Upper lobe of left lung (tissue), 6 donors: ENCODE data around the gene DENND1A. TPM values are rescaled to one million over a fixed set of nuclear protein-coding genes. Genes with fewer than 3 reads are reported as not detected.

Experiments used
- ATAC-seq, 2 donors: fragments of 200-7000 bp; cut with Tn5 transposase; one replicate each; pipeline ENCODE4 v1.9.1; 2022; ENCODE audit warnings: mild to moderate bottlenecking in 2 of 2, moderate library complexity in 2 of 2; ENCODE audit not compliant: low FRiP score in 2 of 2
- DNase-seq, 2 donors: peaks; one replicate each; pipeline ENCODE4 v3.0.0-alpha.2; 2019 to 2020
- H3K27ac ChIP-seq, 4 donors: fragments of 200-600 bp; sonication (generic); one replicate each; pipeline ENCODE4 v1.5.1; 2016 to 2019
- H3K27me3 ChIP-seq, 4 donors: fragments of 200-600 bp; sonication (generic); one replicate each; pipeline ENCODE4 v1.5.1; 2017 to 2019
- H3K36me3 ChIP-seq, 4 donors: fragments of 200-600 bp; sonication (generic); one replicate each; pipeline ENCODE4 v1.5.1; 2016 to 2019
- H3K4me1 ChIP-seq, 4 donors: fragments of 200-600 bp; sonication (generic); one replicate each; pipeline ENCODE4 v1.5.1; 2018 to 2019
- H3K4me3 ChIP-seq, 4 donors: fragments of 200-600 bp; sonication (generic); one replicate each; pipeline ENCODE4 v1.5.1; 2017 to 2019; ENCODE audit warnings: mild to moderate bottlenecking in 2 of 4, moderate library complexity in 1 of 4
- H3K9me3 ChIP-seq, 4 donors: fragments of 200-600 bp; sonication (generic); one replicate each; pipeline ENCODE4 v1.5.1; 2018 to 2019
- EP300 ChIP-seq, 4 donors: sonication (generic); formaldehyde crosslinking; IDR thresholded peaks; one replicate each; pipeline ENCODE4 v1.5.1; 2017; ENCODE audit warnings: antibody characterized with exemption in 4 of 4, control low read depth in 2 of 4
- POLR2A ChIP-seq, 4 donors: fragments of 450-650 bp; IDR thresholded peaks; one replicate each; pipeline ENCODE4 v1.5.1; 2016 to 2017; ENCODE audit warnings: antibody characterized with exemption in 4 of 4, mild to moderate bottlenecking in 2 of 4
- POLR2AphosphoS5 ChIP-seq, 2 donors: sonication (generic); formaldehyde crosslinking; IDR thresholded peaks; one replicate each; pipeline ENCODE4 v1.5.1; 2017; ENCODE audit warnings: antibody characterized with exemption in 2 of 2
- WGBS, 2 donors: methylation state at CpG; one replicate each; pipeline ENCODE4 v1.1.5; 2017 to 2018; 5-methylcytosine and 5-hydroxymethylcytosine counted together
- total RNA-seq, 6 donors: library from RNA; depleted of rRNA in 4 of 6; stranded (reverse); fragments of >200 nt in 4 of 6; gene quantifications; one replicate each; pipeline versions ENCODE4 v1.1.0 to v1.2.1, GENCODE V29; 2016 to 2021
- TF ChIP-seq, protein P1 (sequence below), 6 experiments: fragments of 450-650 bp in 4 of 6; fragments of 200-600 bp in 2 of 6; sonication (generic) in 2 of 6; IDR thresholded peaks; one replicate each; pipeline ENCODE4 v1.5.1; 2016 to 2019; ENCODE audit warnings: antibody characterized with exemption in 6 of 6
- donor health status: DM: no; HTN: no; CAD: no; lungs with moderate emphysema.
- donor health status: DM: no; HTN: yes; CAD: no; lungs with severe emphysema.

The DENND1A gene
- total RNA-seq, 6 donors from 2014 or later, result 9.8 to 46.1 (median 16.0) TPM

GRCh38 chr9:123445981-123446610 is 483.8 kb downstream of the DENND1A start:
- DNase-seq, result no peak
- 92 to 97% methylated on average over 10 of the region's 10 CpGs for WGBS, 2 donors

GRCh38 chr9:123445116-123445515 is 484.8 kb downstream of the DENND1A start:
- H3K27me3 ChIP-seq, result no peaks in the 10 kb centered on the region
- no peak for TF ChIP-seq EP300 (IDR thresholded peaks at IDR 0.05)
- TF ChIP-seq POLR2AphosphoS5 (IDR thresholded peaks at IDR 0.05), result no peak
- TF ChIP-seq POLR2A (IDR thresholded peaks at IDR 0.05), result no peak
- TF ChIP-seq, protein P1, sequence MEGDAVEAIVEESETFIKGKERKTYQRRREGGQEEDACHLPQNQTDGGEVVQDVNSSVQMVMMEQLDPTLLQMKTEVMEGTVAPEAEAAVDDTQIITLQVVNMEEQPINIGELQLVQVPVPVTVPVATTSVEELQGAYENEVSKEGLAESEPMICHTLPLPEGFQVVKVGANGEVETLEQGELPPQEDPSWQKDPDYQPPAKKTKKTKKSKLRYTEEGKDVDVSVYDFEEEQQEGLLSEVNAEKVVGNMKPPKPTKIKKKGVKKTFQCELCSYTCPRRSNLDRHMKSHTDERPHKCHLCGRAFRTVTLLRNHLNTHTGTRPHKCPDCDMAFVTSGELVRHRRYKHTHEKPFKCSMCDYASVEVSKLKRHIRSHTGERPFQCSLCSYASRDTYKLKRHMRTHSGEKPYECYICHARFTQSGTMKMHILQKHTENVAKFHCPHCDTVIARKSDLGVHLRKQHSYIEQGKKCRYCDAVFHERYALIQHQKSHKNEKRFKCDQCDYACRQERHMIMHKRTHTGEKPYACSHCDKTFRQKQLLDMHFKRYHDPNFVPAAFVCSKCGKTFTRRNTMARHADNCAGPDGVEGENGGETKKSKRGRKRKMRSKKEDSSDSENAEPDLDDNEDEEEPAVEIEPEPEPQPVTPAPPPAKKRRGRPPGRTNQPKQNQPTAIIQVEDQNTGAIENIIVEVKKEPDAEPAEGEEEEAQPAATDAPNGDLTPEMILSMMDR (IDR thresholded peaks at IDR 0.05), result no peak
- no peak overlapping the region for H3K27ac ChIP-seq
- H3K4me3 ChIP-seq, result no peak overlapping the region
- H3K4me1 ChIP-seq, result no peaks in the 10 kb centered on the region
- DNase-seq (no peak), ATAC-seq (no peak)
- WGBS, 2 donors, result 94 to 100% methylated on average over 7 of the region's 7 CpGs
- H3K9me3 ChIP-seq, result no peaks in the 10 kb centered on the region
- peaks cover 0 to 7% (median 1%) of the 10 kb centered on the region in 4 donors for H3K36me3 ChIP-seq

More at GRCh38 chr9:123445981-123446610, 483.8 kb downstream of the DENND1A start:
- Histone ChIP-seq H3K4me3 (no peak overlapping the region), H3K27me3 (no peaks in the 10 kb centered on the region), H3K36me3 (peaks cover 0 to 6% (median 0%) of the 10 kb centered on the region in 4 donors), H3K4me1 (no peaks in the 10 kb centered on the region), H3K27ac (no peak overlapping the region), H3K9me3 (no peaks in the 10 kb centered on the region)
- TF ChIP-seq, protein P1 (IDR thresholded peaks at IDR 0.05), result no peak
- no peak for TF ChIP-seq POLR2A (IDR thresholded peaks at IDR 0.05)
- TF ChIP-seq POLR2AphosphoS5 (IDR thresholded peaks at IDR 0.05), result no peak
- ATAC-seq, result peak in 1 of 2 donors; percentile 23

DNA sequence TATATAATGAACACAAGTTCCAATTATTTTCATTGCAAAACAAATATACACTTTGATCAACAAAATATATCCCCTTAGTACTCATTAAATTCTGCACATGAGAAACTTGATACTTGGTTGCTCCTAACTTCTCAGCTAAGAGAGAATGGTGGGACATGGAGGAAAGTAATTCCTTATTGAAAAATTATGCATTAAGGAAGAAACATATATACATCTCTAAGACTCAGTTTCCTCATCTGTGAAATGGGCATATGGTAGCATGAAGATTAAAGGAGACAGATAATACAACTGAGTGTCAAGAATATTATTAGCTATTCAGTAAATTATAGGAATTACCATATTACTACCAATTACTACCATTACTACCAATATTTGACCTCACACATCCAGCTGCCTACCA is 488.2 kb downstream of the DENND1A start:
- Histone ChIP-seq H3K4me3 (no peak overlapping the region), H3K4me1 (no peaks in the 10 kb centered on the region), H3K9me3 (no peaks in the 10 kb centered on the region), H3K27ac (no peak overlapping the region), H3K27me3 (no peaks in the 10 kb centered on the region), H3K36me3 (peaks cover 0 to 31% (median 16%) of the 10 kb centered on the region in 4 donors)
- DNase-seq (no peak), ATAC-seq (no peak)
- TF ChIP-seq EP300 (IDR thresholded peaks at IDR 0.05) (no peak), POLR2A (IDR thresholded peaks at IDR 0.05) (no peak), POLR2AphosphoS5 (IDR thresholded peaks at IDR 0.05) (no peak)
- TF ChIP-seq, protein P1 (IDR thresholded peaks at IDR 0.05), result no peak

DNA sequence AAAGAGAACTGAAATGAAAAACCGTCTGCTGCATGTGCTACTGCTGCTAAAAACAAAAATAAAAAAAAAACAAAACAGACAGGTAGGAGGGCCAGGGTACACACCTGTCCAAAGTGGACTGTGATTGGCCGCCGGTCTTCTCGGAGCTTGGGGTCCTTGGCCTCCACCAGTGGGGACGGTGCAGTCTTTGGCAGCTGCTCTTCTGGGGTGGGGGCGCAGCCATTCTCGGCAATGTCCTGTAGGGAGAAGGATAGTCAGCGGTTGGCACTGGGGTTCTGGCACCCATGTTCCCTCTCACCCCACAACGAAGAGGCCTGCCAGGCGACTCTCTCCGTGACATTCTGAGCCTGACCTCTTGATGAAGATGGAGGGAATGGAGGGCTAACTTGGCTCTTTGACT is 489.7 kb downstream of the DENND1A start:
- Histone ChIP-seq H3K36me3 (peaks cover 0 to 37% (median 20%) of the 10 kb centered on the region in 4 donors), H3K27me3 (no peaks in the 10 kb centered on the region), H3K4me1 (no peaks in the 10 kb centered on the region), H3K9me3 (no peaks in the 10 kb centered on the region), H3K27ac (no peak overlapping the region), H3K4me3 (no peak overlapping the region)
- DNase-seq (no peak), ATAC-seq (no peak)
- TF ChIP-seq, protein P1 (IDR thresholded peaks at IDR 0.05), result no peak
- TF ChIP-seq POLR2A (IDR thresholded peaks at IDR 0.05), result no peak
- TF ChIP-seq EP300 (IDR thresholded peaks at IDR 0.05), result no peak
- TF ChIP-seq POLR2AphosphoS5 (IDR thresholded peaks at IDR 0.05), result no peak
- 89 to 94% methylated on average over 11 of the region's 11 CpGs for WGBS, 2 donors

DNA sequence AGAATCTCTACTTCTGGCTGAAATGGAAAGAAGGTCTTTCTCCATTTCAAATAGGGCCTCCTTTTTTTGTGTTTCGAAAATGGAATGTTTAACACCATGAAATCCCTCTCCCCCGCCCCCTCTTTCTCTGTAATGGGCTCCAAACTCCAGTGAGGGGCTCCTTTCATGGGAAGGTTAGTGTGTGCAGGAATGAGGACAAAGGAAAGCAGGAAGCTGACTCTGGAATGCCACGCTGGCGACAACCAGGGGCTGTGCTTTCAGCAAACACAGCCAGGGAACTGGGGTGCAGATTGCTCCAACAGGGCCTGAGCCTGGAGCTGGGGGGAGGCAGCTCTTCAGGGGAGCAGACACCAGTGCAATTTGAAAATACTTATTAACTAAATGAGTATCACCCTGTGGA is 491.1 kb downstream of the DENND1A start:
- no peak for DNase-seq

More for the DNA sequence above, 491.1 kb downstream of the DENND1A start:
- no peak for ATAC-seq
- H3K36me3 ChIP-seq, result peaks cover 0 to 43% (median 21%) of the 10 kb centered on the region in 4 donors
- H3K4me3 ChIP-seq, result no peak overlapping the region
- no peaks in the 10 kb centered on the region for H3K27me3 ChIP-seq
- 70 to 80% methylated on average over 4 of the region's 4 CpGs for WGBS, 2 donors
- no peaks in the 10 kb centered on the region for H3K4me1 ChIP-seq
- TF ChIP-seq EP300 (IDR thresholded peaks at IDR 0.05) (no peak), POLR2AphosphoS5 (IDR thresholded peaks at IDR 0.05) (no peak)
- H3K27ac ChIP-seq, result no peak overlapping the region
- H3K9me3 ChIP-seq, result no peaks in the 10 kb centered on the region
